ENCODE measurements around the gene WNK3.
"Not testable (repeated sequence)": the region's sequence is repeated elsewhere in the genome, so short reads cannot be mapped to it uniquely, and the experiment has no call there.

GRCh38 chrX:54337383-54337782, 20.5 kb downstream of the WNK3 start:
- not testable (repeated sequence) for TF ChIP-seq EZH2 (optimal IDR thresholded peaks at IDR 0.05; ENCODE audit: low read depth, low read length); CTCF (IDR thresholded peaks at IDR 0.05; ENCODE audit: low read length); EZH2phosphoT487 (IDR thresholded peaks at IDR 0.05; ENCODE audit: low read length)

Measured in MM.1S (cell line).